ENCODE results near the gene DOK3.
"Not testable (repeated sequence)": the region's sequence is repeated elsewhere in the genome, so short reads cannot be mapped to it uniquely, and the experiment has no call there.

Gene DOK3

DNA sequence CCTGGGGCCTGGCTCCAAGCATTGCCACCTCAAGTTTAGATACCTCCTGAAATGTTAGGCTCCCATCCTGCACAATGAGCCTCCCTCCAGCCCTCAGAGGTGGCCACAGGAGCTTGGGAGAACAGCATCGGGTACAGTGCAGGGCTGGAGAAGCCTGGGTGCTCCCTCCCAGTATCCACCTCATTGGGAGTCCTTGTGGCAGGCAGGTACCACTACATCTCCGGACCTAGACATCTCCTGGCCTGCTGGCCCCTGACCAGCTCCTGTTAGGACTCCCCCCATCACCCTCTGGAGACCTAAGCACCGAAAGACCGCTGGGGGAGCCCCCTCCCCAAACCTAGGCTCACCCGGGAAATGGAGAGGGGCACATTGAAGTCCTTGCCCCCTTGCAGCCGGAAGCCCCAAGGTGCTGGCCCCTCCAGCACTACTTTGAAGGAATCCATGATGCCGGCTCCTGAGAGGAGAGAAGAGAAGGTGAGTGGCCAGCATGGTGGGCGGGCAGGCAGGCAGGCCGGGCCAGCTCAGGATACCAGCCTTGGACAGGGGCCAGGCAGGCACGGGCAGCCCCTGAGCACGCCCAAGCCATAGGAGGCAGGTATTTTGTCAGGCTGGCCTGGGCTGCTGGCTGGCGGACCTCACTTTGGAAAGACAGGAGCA lies 13.4 kb downstream of the DOK3 start:
- DNase-seq, result no peak

DNA sequence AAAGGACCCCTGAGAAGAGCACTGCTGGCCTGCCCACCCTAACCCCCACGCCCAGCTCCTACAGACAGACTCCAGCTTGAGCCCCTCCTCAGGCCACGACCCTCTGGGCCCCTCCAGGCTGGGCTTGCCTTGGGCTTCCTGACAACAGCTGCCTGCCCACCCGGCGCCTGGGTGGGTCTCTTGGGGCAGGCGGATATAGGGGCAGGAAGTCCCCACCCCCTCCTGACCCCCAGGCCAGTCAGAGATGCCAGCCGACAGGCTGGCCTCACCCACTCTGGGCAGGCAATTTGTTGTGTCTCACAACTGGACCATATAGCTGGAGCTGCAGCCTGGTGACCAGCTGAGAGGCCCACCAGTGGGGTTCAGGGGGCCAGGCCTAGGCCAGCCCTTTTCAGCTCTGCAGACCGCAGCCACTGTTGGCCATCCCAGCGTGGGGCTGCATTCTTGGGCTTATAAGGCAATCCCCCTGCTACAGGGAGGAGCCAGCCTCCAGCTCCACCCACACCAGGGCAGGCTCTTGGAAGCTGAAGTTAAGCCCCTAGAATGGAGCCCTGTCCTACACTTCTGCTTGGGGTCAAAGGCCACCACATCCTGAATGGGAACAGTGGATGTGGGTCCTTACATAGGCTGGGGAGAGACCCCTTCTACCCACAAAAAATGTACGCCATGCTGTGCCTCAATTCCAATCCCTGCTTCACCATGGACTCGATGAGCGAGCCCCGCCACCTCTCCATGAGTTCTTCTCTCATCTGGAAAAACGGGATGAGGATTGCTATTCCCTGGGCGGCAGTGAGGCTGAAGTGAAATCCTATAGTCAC lies 14.2 kb downstream of the DOK3 start:
- DNase-seq, result no peak

DNA sequence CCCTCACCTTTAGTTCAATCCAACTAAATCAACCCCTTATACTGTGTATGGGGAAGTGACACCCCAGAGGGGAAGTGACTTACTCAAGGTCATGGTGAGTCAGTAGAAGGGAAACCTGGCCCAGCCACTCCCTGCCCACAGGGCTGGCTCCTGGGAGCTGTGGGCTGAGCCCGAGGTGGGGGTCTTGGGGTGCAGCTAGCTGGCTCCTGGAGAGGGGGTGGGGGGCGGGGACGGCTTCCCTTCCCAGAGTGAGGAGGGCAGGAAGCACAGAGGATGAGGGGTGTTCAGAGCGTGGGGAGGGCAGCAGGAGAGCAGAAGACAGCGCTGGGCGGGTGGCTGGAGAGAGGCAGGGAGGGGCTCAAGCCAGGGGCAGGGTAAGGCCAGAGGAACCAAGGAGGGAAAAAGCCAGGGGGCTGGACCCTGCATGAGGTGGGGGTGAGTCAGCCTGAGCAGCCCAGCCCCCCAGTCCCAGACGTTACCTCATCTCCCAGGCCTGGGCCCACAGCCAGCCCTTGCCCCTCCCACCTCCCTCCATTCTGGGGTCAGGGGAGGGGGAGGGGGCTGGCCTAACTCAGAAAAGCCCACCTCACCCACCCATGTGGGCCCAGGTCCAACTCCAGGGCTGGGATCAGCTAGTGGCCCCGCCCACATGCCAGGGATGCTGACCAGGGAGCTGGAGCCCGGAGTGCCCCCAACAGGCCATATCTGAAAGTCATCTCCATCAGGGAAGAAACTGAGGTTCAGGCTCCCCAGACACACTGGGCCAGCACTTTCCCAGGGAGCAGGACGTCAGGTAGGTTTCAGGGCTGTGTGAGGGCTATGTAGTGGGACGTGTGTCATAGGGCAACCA lies 15.1 kb downstream of the DOK3 start:
- DNase-seq, result no peak

DNA sequence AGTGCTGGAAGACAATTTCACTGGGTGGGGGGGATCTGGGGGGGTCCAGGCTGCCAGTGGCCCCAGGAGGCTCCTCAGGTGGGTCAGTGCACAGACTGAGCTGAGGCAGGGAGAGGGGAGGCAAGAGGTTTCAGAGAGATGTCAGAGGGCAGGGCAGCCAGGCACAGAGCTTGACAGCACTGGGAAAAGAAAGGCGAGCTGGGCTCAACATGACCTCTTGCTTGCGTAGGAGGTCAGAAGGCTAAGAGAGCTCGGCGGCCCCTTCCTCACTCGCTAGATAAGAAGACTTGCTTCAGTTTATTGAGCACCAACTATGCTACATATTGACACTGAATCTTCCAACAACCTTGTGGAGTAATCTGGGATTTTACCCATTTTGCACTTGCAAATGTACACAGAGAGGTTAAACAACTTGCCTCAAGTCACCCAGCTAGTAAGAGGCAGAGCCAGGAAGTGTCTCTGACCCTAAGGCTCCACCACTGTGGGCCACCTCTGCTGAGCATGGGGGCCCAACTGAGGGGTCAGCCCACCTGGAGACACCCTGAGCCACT lies 15.8 kb downstream of the DOK3 start:
- DNase-seq, result no peak

DNA sequence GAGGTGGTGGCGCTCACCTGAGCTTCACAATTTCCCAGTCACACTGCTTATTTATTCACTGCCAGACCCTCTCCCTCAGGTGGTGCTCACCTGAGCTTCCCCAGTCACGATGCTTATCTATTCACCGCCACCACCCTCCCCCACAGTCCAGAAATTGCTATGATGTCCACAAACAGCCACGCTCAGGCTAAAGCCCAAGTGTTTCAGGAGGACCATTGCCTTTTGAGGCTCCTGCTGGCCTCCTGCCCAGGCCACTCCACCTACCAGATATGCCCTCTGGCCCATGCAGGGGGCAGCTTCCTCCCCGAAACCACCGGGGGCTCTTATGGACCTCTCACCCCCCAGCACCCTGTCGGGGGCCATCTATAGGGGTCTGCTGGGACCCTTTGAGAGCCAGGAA lies 16.8 kb downstream of the DOK3 start:
- DNase-seq, result no peak

DNA sequence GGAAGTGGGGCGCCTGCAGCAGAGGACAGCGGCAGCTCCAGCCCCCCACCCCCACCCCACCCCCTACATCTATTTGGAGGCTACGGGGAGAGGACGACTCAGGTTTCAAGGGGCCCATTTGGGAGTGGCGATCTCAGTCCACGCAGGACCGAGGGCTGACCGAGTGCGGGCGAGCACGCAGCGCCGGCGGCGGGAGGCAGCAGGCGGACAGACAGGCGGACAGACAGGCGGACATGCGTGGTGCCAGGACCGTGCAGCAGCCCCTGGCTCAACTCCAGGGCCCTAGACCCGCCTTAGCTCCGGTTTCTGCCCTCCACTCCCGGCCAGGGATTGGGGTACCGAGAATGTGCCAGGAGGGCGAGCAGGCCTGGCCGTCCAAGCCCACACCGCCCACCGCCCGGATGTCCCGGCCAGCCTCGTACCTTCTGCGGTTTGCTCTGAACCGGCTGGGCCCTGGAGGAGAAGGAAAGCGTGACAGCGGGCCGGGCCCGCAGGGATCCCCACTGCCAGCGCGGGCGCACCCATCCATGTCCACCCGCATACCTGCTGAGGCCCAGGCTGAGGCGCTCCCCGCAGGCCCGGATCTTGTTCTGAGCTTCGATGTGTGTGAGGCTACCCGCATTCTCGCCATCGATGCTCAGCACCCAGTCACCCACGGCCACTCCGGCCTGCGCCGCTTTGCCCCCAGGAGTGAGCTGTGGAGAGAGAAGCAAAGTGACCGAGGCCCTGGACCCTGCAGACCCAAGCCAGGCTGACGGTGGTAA lies 17.5 kb downstream of the DOK3 start:
- DNase-seq, result no peak

DNA sequence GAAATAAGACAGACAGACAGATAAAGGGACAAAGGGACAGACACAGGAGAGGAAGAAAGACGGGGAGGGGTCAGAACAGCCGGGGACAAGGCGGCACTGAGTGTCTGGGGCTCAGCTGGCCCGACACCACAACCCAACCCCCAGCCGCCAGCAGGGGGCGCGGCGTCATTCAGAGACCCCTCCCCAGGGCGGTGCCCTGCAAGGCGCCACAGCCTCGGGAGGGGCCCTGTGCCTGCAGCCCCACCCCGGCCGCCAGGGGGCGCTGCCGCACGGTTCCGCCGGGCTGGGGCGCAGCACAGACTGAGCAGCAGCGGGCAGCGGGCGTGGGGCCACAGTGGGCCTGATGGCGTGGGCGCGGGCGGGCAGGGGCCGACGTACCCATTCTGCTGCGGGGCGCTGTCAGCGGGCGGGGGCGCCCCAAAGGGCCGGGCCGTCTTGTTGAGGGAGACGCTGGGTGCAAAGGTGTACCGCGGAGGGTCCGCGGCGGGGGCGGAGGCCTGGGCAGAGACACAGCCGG lies 18.1 kb downstream of the DOK3 start:
- DNase-seq, result no peak

DNA sequence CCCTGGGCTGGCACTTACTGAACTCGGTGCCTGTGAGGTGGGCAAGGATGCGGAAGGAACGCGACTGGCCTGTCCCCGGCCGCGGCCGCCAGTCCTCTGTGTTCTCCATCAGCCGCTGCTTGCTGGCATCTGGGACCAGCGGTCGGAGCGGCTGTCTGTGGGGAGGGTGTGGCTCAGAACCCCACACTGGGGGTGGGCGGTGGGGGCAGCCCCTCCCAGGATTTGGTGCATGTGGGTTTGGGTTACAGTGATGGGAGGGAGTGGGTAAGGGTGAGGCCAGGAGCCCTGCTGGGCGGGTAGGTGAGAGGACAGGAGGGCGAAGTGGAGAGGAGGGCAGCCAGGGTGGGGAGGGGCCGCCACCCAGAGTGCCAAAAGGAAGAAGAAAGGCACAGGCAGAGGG lies 18.6 kb downstream of the DOK3 start:
- DNase-seq, result no peak

DNA sequence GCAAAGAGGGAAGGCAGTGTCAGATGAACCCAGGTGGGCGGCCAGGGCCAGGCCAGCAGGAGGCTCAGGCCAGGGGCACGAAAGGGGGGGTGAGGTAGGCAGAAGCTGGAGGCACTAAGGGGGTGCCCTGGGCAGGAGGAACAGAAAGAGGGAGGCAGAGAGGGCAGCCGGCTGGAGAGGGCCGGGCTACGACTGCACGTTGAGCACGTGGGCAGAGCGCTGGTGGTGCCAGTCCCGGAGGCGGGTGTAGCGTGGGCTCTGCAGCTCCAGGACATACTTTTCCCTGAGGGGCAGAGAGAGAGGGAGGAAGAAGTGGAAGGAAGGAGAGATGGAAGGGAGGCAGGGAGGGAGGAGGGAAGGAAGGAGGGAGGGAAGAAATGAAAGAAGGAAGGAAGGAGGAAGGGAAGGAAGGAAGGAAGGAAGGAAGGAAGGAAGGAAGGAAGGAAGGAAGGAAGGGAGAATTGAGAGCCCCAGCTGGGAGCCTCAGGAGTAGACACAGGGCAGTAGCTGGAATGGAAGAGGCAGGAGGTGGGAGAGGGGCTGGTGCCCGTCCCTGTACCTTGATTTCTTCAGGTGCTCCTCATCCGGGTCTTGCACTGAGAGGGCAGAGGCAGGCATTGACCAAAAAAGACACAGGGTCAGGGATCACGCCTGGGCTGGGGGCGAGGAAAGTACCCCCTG lies 19.2 kb downstream of the DOK3 start:
- DNase-seq, result no peak

DNA sequence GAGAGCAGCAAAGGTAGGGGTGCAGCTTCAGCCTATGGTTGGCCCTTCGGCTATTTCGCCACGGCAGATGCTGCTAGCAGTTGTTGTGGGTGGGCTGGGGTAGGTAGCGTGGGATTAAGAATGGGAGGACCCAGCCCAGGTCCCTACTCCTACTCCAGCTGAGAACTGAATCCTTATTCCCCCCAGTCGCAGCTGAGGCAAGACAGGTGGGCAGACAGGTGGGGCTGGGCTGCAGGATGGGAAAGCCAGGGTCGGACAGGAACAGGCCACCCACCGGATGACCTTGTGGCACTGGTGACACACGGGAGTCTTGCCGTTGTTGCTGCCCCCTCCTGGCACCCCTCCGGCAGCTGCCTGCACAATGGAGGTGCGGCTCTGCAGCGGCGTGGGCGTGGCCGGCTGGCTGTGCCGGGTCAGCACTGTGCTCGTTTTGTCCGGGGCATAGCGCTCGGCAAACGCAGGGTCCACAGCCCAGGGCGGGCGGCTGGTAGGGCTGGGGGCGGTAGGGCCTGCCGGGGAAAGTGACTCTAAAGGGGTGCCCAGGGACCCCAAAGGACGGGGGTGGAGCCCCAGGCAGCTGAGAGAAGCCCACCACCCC lies 20.4 kb downstream of the DOK3 start:
- DNase-seq, result no peak

DNA sequence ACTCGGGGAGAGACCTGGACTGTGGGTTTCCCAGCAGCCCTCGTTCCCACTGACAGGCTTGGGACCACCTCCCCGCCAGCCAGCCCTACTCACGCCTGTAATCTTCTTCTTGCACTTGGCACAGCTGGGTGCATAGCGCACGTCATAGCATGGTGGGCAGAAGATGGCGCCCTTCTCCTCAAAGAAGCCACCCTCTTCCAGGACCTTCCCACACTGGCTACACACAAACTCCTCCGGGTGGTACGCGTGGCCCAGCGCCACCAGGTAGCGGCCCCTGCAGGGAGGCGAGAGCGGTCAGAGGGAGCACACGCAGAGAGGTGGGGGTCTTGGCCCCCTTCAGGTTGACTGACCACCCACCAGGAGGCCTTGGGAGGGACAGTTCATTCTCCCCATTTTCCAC lies 21.7 kb downstream of the DOK3 start:
- DNase-seq, result no peak

DNA sequence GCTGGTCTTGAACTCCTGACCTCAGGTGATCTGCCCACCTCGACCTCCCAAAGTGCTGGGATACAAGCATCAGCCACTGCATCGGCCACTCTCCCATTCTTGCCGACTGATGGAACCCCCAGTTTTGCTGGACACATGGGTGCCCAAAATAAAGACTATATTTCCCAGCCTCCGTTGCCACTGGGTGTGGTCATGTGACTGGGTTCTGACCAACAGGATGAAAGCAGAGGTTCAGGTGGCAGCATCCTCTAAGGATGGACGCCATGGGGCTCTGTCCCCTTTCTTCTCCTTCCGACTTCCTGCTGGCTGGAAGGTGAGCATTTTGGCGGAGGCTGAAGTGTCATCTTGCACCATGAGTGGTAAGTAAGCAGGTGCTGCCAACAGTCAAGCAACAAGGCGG lies 22.5 kb downstream of the DOK3 start:
- no peak for DNase-seq

DNA sequence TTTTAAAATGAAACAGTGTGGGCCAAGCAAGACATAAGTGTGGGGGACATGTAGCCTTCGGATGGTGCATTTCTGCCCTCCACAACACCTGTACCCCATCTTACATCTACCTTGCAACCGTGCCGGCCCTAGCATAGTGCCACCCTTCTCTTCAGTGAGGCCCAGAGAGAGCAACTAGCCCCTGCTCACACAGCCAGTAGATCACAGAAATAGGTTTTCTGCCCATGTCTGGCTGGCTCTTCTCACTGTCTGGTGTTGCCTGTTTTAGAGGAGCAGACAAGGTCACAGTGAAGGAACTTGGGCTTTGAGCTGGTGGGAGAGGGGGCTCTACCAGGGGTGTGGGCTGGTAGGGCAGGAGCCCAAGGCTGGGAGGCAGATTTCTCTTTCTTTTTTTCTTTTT lies 23.4 kb downstream of the DOK3 start:
- DNase-seq, result no peak

DNA sequence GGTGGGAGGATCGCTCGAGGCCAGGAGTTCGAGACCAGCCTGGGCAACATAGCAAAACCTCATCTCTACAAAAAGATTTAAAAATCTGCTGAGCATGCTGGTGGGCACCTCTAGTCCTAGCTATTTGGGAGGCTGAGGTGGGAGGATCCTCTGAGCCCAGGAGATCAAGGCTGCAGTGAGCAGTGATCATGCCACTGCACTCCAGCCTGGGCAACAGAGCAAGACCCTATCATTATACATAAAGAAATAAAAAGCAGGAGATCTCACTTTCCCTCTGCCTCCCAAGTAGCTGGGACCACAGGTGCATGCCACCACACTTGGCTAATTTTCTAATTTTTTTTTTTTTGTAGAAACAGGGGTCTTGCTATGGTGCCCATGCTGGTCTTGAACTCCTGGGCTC lies 23.9 kb downstream of the DOK3 start:
- DNase-seq, result not testable (repeated sequence)

DNA sequence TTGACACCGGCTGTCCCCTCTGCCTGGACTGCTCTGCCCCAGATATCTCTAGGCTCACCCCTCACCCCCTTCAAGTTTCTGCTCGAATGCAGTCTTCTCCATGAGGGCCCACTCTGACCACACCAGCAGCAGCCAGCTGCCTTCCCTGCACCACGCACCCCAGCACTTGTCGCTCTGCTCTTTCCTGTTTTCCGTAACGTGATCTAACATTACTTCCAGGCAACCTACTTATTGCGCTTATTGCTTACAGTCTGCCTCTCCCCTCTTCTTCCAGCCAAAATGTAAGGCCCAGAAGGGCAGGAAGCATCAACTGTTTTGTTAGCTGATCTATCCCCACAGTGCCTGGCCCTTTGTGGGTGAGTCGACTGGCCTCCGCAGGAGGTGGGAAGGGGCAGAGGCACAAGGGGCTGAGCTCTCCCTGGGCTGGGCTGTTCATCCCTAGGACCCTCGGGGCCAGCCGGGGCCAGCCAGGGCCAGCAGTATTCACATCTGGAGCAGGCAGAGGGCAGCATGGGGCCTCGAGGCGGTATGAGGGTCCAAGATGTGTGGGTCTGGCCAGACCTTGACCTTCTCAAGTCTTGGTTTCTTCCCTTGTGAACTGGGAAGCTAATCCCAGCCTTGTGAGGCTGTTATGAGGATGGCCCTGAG lies 24.6 kb downstream of the DOK3 start:
- no peak for DNase-seq

DNA sequence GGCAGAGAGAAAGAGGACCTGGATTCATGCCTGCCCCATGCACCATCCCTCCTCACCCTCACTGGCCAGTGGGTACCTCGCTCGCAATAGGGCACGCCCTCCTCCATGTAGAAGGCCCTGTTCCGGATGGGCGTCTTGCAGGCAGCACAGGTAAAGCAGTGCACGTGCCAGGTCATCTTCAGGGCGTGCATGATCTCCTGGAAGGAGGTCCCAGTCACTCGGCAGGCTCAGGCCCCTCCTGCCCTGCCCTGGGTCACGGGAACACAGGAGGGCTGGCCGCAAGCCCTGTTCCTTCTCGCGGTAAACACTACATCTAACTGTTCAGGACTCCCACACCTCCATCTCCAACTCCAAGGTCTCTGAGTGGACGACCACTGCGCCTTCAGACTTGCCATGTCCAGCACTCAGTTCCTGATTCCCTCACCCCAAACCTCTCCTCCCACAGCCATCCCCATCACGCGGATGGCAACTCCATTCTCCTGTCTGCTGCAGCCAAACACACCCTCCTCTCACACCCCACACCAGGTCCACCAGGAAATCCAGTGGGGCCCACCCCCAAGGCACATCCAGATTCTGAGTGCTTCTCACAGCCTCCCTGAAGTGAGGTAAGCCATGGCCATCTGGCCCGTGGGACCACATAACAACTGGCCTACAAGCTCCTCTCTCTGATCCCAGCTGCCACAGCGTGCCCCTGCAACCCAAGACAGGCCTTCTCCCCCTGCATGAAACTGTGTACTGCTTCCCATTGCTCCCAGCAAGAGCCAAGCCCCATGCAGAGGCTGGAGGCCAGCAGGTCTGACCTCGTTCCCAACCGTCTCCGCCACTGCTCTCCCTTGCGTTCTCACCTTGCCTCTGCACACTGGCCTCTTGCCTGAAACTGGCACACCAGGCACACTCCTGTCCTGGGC lies 25.4 kb downstream of the DOK3 start:
- DNase-seq, result no peak

DNA sequence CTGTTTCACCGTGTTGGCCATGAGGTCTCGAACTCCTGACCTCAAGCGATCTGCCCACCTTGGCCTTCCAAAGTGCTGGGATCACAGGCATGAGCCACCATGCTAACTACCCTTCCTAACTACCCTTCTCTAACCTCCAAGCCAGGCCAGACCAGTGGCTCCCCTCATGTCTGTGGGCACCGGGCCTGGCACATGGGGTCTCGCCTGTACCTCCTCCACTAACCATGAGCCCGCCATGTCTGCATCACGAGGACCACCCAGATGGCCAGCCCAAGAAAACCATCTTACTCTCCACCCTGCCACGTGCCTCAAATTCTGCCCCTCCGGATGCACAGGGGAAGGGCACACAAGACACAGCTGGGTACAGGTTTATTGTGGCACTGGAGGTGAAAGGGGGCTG lies 26.6 kb downstream of the DOK3 start:
- no peak for DNase-seq

DNA sequence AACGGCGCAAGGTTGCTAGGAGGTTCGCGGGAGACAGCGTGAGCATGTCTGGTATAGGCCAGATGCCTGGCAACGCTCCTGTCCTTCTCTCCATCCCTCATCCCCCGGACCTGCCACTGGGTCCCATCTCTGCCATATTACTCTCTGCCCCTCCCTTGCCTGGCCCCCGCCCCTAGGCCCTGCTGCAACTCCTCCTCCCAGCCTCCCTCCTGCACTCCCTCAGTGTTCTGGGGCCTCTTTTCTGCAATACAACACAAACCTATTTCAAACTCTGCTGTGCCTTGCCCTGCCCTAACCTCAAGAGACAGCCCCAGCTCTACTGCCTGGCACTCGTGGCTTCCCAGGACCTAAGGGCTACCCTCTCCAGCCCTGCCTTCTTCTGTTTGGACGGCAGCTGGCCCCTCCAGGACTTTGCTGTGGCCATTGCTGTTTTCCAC lies 27.2 kb downstream of the DOK3 start:
- no peak for DNase-seq

DNA sequence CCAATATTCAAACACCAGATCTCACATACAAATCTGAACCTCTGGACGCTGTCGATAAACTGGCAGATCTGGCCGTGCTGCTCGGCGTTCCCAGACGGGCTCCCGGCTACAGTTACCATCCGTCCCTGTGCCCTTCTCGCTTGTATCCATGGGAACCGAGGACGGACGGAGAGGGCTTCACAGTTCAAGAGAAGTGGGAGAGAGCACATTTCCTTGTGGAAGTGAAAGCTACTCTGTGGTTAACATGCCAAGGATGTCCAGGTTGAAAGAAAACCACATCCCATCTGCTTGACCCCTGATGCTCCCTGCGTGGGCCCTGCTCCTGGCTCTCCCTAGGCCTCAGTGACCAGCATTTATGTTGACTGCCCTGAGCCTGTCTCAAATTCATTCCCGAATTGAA lies 29.9 kb downstream of the DOK3 start:
- no peak for DNase-seq

Measured in NCI-H2081 treated with DMSO at 0.1 percent for 48 hours (cell line).